Erythroblast (primary cell): ENCODE results near the gene IFT122.

ENCODE experiments used
- GATA1 ChIP-seq: IDR thresholded peaks from 2 replicates; pipeline ENCODE4 v1.6.1; 2011; ENCODE audit warnings: low read depth, mild to moderate bottlenecking, control low read depth, low read length, moderate library complexity
- POLR2A ChIP-seq: IDR thresholded peaks from 2 replicates; pipeline ENCODE4 v1.6.1; 2011; ENCODE audit warnings: mild to moderate bottlenecking, low read length

- TF ChIP-seq POLR2A (no peak), GATA1 (no peak)
Measured at GRCh38 chr3:129536804-129537203, 96.8 kb downstream of the IFT122 start.
